ENCODE measurements around the gene CD300LF. TPM values are rescaled to one million over a fixed set of nuclear protein-coding genes. Genes with fewer than 3 reads are reported as not detected.

Gene CD300LF
- total RNA-seq, 1 donor from 2014 or later, result not detected

- DNase-seq (ENCODE audit: low read depth, low spot score), result no peak
Measured at GRCh38 chr17:74745548-74746177, 32.9 kb upstream of the CD300LF start.

GRCh38 chr17:74744714-74745547, 32.2 kb upstream of the CD300LF start:
- DNase-seq (ENCODE audit: low read depth, low spot score), result no peak

GRCh38 chr17:74744349-74744713, 31.6 kb upstream of the CD300LF start:
- DNase-seq (ENCODE audit: low read depth, low spot score), result no peak

- DNase-seq (ENCODE audit: low read depth, low spot score), result no peak
Measured at GRCh38 chr17:74743755-74744154, 31.0 kb upstream of the CD300LF start.

- no peak for DNase-seq (ENCODE audit: low read depth, low spot score)
Measured at GRCh38 chr17:74742978-74743545, 30.3 kb upstream of the CD300LF start.

- no peak for DNase-seq (ENCODE audit: low read depth, low spot score)
Measured at GRCh38 chr17:74742153-74742515, 29.4 kb upstream of the CD300LF start.

- DNase-seq (ENCODE audit: low read depth, low spot score), result no peak
Measured at GRCh38 chr17:74740641-74741387, 28.1 kb upstream of the CD300LF start.

- DNase-seq (ENCODE audit: low read depth, low spot score), result no peak
Measured at GRCh38 chr17:74740173-74740572, 27.4 kb upstream of the CD300LF start.

GRCh38 chr17:74739227-74739831, 26.6 kb upstream of the CD300LF start:
- no peak for DNase-seq (ENCODE audit: low read depth, low spot score)

- no peak for DNase-seq (ENCODE audit: low read depth, low spot score)
Measured at GRCh38 chr17:74738051-74738996, 25.6 kb upstream of the CD300LF start.

- DNase-seq (ENCODE audit: low read depth, low spot score), result no peak
Measured at GRCh38 chr17:74737299-74738050, 24.8 kb upstream of the CD300LF start.

GRCh38 chr17:74736513-74737298, 24.0 kb upstream of the CD300LF start, which contains the start of gene RAB37:
RAB37 (plus strand) TSS chr17:74737256; CDS start chr17:74737273, 17 bp downstream.
- DNase-seq (ENCODE audit: low read depth, low spot score), result no peak

- no peak for DNase-seq (ENCODE audit: low read depth, low spot score)
Measured at GRCh38 chr17:74734256-74734655, 21.5 kb upstream of the CD300LF start.

GRCh38 chr17:74733365-74734122, 20.8 kb upstream of the CD300LF start:
- DNase-seq (ENCODE audit: low read depth, low spot score), result no peak

- no peak for DNase-seq (ENCODE audit: low read depth, low spot score)
Measured at GRCh38 chr17:74732042-74732867, 19.5 kb upstream of the CD300LF start.

GRCh38 chr17:74731347-74731605, 18.6 kb upstream of the CD300LF start:
- DNase-seq (ENCODE audit: low read depth, low spot score), result no peak
